ENCODE measurements around the gene CHRNB2.

The CHRNB2 gene

DNA sequence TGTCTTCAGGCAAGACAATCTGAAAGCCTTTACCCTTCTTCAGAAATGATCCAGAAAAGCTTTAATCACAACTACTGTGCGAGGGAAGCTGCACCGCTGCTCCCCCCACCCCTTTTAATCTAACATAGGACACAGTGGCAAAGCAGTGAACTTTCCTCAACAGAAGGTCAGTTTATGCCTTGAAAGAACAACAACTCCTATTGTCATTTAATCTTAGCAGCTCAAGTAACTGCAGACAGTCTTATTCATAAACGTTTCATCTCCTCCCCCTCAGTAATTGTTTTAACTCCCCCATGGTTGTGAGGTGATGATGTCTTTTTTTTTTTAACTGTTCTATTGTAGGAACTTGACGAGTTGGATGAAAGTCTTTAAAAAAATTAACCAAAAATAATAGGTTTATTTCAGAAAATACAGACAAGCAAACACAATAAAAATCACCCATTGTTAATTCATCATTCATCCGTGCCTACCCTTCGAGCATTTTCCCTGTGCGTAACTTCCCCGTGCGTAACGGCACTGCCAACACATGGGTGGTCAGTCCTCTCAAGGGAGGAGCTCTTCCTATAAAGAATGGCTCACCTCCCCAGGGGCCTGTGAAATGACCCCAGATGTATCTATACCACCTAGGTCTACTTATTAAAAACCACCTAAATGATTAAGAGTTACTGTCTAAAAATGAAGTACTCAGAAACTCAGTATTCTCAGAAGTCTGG is 43.7 kb downstream of the CHRNB2 start:
- no peak for DNase-seq (ENCODE audit: low spot score)

DNA sequence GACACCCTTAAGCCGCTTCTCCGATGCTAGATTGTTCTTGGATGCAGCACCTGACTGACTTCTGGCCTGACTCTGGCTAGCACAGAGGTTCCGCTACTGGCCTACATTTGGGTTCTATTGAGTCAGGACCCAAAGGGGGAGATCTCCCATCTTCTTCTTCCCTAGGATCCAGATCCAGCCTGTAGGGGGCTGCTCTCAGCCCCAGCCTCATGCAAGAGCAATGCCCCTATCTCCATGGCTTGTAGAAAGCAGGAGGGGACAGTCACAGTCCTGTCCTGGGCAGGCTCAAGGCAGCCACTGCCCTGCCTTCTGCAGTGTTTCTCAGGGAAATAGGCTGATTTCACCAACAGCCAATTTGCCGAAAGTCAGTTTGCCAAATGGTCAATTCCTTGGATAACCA is 46.7 kb downstream of the CHRNB2 start:
- no peak for DNase-seq (ENCODE audit: low spot score)

DNA sequence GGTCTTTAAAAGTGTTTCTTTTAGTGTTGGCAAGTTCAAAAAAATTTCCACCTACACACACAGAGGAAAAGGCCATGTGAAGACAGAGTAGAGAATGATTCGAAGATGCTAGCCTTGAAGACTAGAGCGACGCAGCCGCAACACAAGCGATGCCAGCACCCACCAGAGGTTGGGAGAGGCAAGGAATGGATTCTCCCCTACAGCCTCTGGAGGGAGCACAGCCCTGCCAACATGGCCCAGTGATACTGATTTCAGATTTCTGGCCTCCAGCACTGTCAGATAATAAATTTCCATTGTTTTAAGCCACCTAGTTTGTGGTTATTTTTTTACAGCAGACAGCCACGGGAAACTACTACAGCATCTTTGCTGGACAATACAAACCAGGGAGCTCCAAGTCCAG is 47.3 kb downstream of the CHRNB2 start:
- DNase-seq (ENCODE audit: low spot score): no peak

DNA sequence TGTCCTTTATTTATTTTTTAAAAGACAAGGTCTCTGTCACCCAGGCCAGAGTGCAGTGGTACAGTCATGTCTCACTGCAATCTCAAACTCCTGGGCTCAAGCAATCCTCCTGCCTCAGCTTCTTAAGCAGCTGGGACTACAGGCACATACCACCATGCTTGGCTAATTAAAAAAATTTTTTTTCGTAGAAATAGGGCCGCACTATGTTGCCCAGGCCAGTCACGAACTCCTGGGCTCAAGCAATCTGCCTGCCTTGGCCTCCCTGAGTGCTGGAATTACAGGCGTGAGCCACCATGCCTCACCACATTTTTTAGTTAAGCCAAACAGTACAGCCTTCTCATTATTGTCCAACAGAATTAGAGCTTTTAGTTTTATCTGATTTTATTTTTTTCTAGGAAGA is 47.8 kb downstream of the CHRNB2 start:
- no peak for DNase-seq (ENCODE audit: low spot score)

DNA sequence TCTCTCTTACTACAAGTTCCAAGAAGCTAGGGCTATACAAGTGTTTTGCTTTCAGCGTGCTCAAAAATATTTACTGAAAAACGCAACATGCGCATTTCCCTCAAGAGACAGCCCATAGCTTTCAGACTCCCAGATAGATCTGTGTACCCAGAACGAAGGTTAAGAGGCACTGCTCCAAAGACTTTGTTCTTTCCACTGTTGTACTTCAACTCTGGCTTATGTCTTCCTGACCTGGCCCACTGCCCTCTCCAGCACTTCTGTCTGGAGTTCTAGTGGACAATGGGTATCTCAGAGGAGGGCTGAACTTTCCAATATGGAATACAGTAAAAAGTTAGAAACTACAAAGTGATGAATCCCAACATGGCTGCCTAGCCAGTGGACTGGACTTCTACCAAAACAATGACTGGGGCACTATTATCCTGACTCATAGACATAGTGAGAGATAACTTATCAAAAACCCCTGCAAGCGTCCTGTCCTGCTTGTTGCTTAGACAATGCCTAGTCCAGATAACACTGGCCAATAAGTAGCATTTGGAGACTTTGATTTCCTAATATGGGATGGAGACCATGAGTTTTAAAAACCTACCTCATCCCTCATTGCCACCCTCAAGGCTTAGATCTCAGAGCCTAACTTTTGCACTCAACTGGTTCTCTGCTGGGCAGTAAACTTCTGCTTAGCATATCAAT is 49.2 kb downstream of the CHRNB2 start:
- no peak for DNase-seq (ENCODE audit: low spot score)

DNA sequence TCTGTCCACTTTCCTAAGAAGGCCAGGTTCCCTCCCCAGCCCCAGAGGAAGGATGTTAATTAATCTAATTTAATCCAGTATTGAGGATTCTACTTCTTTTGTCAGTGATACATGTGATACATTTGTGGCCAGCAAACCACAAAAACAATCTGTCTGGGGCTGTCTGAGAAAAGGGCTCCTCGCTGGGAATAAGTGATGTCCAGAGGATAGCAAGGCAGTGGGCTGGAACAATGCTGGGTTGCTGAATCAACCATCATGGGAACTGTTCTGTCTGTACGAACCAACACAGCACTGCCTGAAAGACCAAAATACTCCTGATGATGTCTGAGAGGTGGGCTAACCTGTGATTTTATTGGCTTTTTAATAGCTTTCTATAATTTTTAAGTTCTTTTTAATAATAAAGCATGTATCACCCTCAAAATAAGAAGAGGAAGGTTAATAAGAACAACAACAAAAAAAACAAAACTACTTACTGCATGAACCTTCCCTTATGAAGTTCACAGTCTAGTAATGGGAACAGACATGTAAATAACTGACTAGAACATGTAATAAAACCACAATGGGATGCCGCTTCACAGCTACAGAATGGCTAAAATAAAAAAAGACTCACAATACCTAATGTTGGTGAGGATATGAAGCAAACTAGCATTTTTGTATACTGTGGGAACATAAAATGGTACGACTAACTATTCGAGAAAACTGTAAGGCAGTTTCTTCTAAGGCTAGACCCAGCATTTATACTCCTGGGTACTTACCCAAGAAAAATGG is 51.8 kb downstream of the CHRNB2 start:
- DNase-seq (ENCODE audit: low spot score): no peak

DNA sequence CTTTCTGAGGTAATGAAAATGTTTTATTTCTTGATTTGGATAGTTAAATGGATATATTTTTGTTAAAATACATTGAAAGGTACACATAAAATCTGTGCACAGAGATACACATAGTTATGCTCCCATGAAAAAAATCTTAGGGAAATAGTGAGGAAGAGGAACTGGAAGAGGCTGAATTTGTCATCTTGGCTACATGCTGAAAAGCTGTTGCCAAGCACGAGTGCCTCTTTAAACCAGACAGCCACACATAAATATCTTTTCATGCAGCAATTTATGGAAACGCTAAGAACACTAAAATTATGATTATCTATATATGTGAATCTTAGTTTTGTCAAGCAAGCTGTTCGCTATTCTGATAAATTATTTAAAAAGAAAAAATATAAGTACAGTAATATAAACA is 53.2 kb downstream of the CHRNB2 start:
- no peak for DNase-seq (ENCODE audit: low spot score)

DNA sequence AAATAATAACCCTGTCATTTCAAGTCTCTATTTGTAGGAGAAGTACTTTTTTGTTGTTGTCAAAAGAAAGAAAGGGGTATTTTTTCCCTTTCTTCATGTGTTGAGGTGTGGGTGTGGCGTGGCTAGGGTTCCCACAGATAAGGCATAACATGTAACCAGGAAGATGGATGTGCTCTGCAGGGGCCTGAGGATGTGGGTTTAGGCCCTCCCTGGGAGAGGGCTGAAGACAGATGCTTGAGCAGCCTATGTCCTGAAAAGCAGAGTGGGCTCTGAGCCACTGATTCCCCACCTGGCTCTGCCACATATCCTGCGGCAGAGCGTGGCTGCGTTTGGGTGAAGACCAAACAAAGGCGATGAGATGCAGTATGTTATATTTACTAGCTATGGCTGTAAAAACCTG is 54.3 kb downstream of the CHRNB2 start:
- no peak for DNase-seq (ENCODE audit: low spot score)

DNA sequence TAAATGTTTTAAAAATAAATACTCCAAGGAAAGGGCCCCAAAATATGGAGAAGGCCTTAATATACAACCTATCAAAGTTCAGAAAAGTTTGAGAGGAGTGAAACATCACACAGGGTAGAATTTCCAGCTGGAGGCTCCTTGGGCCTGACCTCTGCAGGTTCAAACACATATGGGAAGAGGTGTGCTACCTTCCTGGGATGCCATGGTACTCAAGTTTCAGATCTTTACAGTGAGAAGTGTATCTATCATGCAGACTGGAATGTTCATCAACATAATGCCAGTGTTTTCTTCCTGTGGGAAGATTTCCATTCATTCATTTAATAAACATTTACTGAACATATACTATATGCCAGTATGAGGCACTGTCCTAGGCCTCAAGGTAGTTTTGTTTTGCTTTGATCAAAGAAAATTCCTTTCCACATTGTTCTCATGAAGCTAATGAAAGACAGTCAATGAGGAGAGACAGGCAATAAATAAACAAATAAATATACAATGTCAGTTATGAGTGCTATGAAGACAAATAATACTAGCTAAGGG is 55.0 kb downstream of the CHRNB2 start:
- no peak for DNase-seq (ENCODE audit: low spot score)

DNA sequence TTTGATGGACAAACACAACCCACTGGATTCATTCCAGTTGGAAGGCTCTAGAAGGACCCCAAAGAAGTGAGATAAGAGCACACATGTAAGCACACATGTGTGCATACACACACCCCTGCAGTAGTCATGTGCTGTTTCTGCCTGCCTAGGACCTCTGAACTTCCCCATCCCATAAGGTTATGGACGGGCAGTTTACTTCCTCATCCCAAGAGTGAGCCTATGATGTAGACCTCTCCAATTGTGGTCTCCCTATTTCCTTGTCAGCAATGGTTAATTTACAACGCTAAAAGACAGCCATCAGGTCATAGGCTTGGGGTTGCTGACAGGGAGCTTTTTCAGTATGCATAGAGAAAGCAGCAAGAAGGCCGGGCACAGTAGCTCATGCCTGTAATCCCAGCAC is 55.8 kb downstream of the CHRNB2 start:
- DNase-seq (ENCODE audit: low spot score): no peak

DNA sequence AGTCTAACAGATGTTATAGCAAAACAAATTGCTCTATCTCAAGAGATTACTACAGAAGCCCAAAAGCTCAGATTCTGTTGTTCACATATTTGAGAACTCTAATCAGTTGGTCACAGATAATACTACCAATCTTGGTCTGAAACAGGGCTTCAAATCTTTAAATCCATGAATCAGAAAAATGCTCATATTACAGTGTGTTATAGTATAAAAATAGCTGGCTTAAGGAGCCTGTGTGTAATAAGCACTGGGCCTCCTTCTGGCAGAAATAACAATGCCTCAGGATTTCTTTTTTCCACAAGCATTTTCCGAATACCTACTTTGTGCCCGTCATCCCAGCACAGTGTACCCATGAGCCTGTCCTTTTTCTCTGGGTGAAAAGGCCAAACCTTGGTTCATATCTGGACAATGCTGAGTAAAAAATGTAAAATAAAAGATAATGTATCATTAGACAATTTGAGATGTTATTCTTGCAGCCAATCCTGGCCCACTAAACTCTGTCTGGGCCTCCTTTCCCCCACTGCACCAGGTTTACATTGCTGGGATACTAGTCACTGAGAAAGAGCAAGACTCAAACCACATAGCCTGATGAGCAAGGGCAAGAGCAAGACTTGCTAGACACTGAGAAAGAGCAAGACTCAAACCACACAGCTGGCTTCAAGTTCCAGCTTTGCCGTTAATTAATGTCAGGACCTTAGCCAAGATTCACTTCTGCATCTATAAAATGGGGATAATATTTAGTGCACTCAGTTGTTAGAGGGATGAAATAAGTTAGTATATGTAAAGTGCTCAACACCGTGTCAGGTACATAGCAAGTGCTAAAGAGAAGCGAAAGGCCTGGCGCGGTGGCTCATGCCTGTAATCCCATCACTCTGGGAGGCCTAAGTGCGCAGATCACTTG is 57.4 kb downstream of the CHRNB2 start:
- DNase-seq (ENCODE audit: low spot score): no peak

DNA sequence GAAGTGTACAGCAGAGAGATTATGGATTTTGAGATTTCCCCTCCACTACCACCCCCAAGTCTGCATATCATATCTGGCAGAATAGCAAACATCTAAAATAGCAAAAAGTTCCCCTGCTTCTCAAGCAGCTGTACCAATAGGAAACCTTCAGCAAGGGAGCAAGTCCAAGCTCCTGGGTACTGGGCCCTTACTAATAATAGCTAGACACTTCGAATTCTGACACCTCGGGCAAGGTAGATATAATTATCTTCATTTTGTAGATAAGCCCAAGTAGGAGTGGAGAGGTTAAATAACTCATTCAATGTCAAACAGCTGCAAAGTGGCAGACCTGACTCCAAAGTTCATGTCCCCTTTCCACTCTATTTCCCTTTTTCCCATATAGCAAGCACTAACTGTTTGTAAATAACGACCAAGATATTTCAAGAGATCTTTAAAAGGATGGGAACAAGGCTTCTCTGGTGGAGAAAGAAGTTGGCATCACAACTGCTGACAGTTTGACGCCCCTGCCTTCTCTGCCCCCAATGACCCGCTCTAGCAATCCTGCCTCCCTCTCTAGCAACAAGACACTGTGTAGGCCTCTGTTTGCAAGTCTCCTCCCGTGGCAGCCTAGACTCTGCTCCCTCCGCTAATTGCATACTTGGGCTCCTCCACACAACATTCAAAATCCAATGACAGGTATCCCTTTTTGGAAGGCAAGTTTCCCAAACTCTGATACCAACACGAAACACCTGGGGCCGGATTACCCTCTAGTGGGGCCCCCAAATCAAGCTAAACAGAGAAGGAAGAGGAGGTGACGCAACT is 59.1 kb downstream of the CHRNB2 start:
- peak; percentile 72 for DNase-seq (ENCODE audit: low spot score)

DNA sequence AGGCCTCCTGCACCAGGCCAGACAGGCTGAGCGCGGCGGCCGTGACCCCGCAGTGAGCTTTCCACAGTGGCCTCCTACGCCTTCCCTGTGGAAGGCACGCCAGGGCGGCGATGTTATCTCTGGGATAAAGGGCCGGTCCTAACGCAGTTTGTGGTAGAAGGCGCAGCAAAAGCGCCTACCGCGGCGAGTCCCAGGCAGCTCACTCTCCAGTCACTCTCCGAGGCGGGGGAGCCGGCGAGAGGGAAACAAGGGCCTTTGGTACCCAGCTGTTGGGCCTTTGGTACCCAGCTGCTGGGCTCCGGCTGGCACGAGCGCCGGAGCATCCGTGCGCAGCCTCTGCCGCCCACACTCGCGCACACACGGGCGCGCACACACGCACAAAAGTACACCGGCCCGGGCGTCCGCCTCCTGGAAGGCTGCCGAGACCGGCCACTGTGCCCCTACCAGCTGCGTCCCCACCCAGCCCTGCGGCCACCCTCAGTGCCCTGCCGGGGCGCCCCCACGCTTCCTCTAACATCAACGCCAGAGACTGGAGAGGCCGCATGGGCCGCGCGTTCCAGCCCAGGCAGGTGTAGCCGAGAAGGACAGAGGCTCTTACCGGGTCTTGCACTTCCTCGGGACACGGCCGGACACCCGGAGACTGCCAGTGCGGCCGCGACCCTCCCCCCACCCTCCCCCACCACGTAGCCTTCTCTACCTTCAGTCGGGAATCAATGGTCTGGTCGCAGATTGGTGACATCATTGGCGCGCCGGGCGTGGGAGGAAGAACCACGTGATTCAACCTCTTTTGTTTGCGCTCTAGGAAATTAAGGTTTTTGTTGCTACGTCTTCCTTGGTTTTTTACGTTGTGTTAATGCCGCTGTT is 59.9 kb downstream of the CHRNB2 start:
- peak; percentile 97 for DNase-seq (ENCODE audit: low spot score)

DNA sequence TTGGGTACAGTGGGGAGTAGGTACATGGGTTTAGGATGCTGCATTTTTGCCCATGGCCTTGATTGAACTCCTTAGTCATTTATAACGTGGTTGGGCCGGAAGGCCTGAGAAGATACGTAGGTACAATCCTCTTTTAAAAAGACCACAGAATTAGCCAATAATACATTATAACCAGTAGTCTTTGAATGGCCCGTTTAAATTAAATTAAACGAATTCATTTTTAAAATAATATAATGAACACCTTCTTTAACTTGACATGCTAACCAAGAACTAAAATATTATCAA is 60.5 kb downstream of the CHRNB2 start:
- no peak for DNase-seq (ENCODE audit: low spot score)

DNA sequence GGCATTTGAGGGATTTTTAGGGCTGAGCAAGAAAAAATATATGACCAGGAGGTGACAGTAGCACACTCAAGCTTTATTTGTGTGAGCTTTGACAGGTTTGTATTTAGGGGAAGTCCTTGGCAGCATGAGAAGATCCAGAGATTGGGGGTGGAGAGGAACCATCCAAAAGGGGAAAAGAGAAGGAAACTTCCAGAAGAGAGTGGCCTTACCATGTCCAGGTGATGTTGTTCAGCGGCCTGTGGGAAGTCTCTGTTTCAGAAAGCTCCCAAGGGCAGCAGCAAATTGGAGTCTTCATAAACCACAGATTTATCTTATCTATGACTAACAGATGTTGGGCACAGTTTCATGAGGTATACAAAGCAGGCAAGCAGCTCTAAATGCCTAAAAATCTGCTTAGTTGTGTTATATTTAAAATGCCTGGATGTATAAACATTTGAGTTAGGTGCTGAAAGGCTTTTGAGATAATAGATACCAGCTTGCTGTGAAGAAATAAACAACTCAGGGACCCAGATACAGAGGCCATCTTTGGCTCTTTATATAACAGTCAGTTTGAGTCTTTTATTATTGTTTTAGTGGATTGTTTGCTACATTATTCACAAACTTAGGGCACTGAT is 61.6 kb downstream of the CHRNB2 start:
- DNase-seq (ENCODE audit: low spot score): peak; percentile 16

Data from NAMALWA (cell line).